Panc1 (cell line): ENCODE data around the gene SFI1.

ENCODE experiments used
- POLR2AphosphoS5 ChIP-seq: IDR thresholded peaks from 2 replicates; pipeline ENCODE4 v1.6.1; 2012; ENCODE audit warnings: mild to moderate bottlenecking, low read depth, low read length, moderate library complexity
- SIN3A ChIP-seq: IDR thresholded peaks from 2 replicates; pipeline ENCODE4 v1.6.1; 2012; ENCODE audit warnings: low read depth, mild to moderate bottlenecking, low read length, moderate library complexity, borderline replicate concordance; ENCODE audit not compliant: insufficient read depth
- TF ChIP-seq, protein P1 (sequence below): fragments of 450-650 bp; IDR thresholded peaks from 2 replicates; pipeline ENCODE4 v1.5.1; 2017; ENCODE audit warnings: mild to moderate bottlenecking

DNA sequence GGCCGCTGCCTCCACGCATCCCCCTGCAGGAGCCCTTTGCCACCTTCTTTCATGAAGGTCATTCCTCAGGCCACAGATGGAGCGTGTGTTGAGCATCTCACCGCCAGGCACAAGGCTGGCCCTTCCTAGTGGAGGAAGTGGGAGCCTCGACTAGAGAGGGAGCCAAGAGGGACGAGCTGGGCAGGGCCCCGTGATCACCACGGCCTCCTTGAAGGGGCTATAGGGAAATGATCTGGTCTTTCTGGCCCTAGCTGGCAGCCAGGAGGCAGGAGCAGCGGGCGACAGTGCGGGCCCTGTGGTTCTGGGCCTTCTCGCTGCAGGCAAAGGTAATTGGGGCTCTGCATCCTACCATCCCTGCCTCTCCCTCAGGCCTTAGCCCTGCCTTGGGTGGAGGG, 116.6 kb downstream of the SFI1 start:
- TF ChIP-seq POLR2AphosphoS5 (no peak), SIN3A (no peak)
- TF ChIP-seq, protein P1, sequence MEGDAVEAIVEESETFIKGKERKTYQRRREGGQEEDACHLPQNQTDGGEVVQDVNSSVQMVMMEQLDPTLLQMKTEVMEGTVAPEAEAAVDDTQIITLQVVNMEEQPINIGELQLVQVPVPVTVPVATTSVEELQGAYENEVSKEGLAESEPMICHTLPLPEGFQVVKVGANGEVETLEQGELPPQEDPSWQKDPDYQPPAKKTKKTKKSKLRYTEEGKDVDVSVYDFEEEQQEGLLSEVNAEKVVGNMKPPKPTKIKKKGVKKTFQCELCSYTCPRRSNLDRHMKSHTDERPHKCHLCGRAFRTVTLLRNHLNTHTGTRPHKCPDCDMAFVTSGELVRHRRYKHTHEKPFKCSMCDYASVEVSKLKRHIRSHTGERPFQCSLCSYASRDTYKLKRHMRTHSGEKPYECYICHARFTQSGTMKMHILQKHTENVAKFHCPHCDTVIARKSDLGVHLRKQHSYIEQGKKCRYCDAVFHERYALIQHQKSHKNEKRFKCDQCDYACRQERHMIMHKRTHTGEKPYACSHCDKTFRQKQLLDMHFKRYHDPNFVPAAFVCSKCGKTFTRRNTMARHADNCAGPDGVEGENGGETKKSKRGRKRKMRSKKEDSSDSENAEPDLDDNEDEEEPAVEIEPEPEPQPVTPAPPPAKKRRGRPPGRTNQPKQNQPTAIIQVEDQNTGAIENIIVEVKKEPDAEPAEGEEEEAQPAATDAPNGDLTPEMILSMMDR, result no peak
